Measurements from ENCODE around the gene PAPPA2.

DNA sequence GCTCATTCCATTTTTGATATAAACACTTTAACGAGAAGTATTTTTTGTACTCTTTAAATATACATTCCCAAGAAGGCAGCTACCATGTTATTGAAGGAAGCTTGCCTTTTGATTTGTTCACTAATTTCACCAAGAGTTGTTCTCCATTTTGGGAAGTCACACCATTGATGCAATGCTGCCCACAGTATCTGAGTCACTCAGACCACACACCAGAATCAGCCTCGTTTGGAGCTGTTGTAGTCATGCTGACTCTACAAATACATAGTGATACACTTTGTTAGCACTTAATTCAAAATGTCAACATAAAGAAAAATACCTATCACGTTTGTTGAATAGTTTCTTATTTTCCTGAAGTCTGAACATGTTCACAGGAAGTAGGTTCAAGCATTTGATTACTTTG is 78.7 kb downstream of the PAPPA2 start:
- TF ChIP-seq POLR2A (IDR thresholded peaks at IDR 0.05): no peak
- TF ChIP-seq, protein P1, sequence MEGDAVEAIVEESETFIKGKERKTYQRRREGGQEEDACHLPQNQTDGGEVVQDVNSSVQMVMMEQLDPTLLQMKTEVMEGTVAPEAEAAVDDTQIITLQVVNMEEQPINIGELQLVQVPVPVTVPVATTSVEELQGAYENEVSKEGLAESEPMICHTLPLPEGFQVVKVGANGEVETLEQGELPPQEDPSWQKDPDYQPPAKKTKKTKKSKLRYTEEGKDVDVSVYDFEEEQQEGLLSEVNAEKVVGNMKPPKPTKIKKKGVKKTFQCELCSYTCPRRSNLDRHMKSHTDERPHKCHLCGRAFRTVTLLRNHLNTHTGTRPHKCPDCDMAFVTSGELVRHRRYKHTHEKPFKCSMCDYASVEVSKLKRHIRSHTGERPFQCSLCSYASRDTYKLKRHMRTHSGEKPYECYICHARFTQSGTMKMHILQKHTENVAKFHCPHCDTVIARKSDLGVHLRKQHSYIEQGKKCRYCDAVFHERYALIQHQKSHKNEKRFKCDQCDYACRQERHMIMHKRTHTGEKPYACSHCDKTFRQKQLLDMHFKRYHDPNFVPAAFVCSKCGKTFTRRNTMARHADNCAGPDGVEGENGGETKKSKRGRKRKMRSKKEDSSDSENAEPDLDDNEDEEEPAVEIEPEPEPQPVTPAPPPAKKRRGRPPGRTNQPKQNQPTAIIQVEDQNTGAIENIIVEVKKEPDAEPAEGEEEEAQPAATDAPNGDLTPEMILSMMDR (IDR thresholded peaks at IDR 0.05): no peak
- no peak for TF ChIP-seq EP300 (IDR thresholded peaks at IDR 0.05)
